ENCODE data around the gene WDR72.
"Not testable (repeated sequence)": the region's sequence is repeated elsewhere in the genome, so short reads cannot be mapped to it uniquely, and the experiment has no call there.

WDR72 gene

GRCh38 chr15:53589520-53590057 is 169.9 kb downstream of the WDR72 start:
- no peak for DNase-seq (ENCODE audit: low spot score)

- no peak for DNase-seq (ENCODE audit: low spot score)
Observed at GRCh38 chr15:53588773-53589172, 170.7 kb downstream of the WDR72 start.

- DNase-seq (ENCODE audit: low spot score), result no peak
Observed at GRCh38 chr15:53586799-53587198, 172.7 kb downstream of the WDR72 start.

GRCh38 chr15:53581513-53581912 is 177.9 kb downstream of the WDR72 start:
- DNase-seq (ENCODE audit: low spot score), result no peak

GRCh38 chr15:53580366-53580765 is 179.1 kb downstream of the WDR72 start:
- DNase-seq (ENCODE audit: low spot score), result no peak

GRCh38 chr15:53576841-53577240 is 182.6 kb downstream of the WDR72 start:
- no peak for DNase-seq (ENCODE audit: low spot score)

GRCh38 chr15:53573091-53573490 is 186.4 kb downstream of the WDR72 start:
- no peak for DNase-seq (ENCODE audit: low spot score)

- no peak for DNase-seq (ENCODE audit: low spot score)
Observed at GRCh38 chr15:53569751-53570480, 189.5 kb downstream of the WDR72 start.

GRCh38 chr15:53566912-53567311 is 192.6 kb downstream of the WDR72 start:
- no peak for DNase-seq (ENCODE audit: low spot score)

- no peak for DNase-seq (ENCODE audit: low spot score)
Observed at GRCh38 chr15:53565721-53566120, 193.7 kb downstream of the WDR72 start.

- no peak for DNase-seq (ENCODE audit: low spot score)
Observed at GRCh38 chr15:53564647-53565046, 194.8 kb downstream of the WDR72 start.

- no peak for DNase-seq (ENCODE audit: low spot score)
Observed at GRCh38 chr15:53563627-53564026, 195.8 kb downstream of the WDR72 start.

GRCh38 chr15:53559364-53560277 is 199.8 kb downstream of the WDR72 start:
- DNase-seq (ENCODE audit: low spot score), result no peak

- no peak for DNase-seq (ENCODE audit: low spot score)
Observed at GRCh38 chr15:53558384-53558783, 201.1 kb downstream of the WDR72 start.

GRCh38 chr15:53555226-53555625 is 204.2 kb downstream of the WDR72 start:
- no peak for DNase-seq (ENCODE audit: low spot score)

GRCh38 chr15:53549697-53550305 is 209.7 kb downstream of the WDR72 start:
- no peak for DNase-seq (ENCODE audit: low spot score)

- no peak for DNase-seq (ENCODE audit: low spot score)
Observed at GRCh38 chr15:53548236-53548635, 211.2 kb downstream of the WDR72 start.

GRCh38 chr15:53540626-53541300 is 218.7 kb downstream of the WDR72 start:
- DNase-seq (ENCODE audit: low spot score), result not testable (repeated sequence)

- no peak for DNase-seq (ENCODE audit: low spot score)
Observed at GRCh38 chr15:53539878-53540277, 219.6 kb downstream of the WDR72 start.

- no peak for DNase-seq (ENCODE audit: low spot score)
Observed at GRCh38 chr15:53536479-53537120, 222.9 kb downstream of the WDR72 start.

GRCh38 chr15:53535886-53536285 is 223.6 kb downstream of the WDR72 start:
- DNase-seq (ENCODE audit: low spot score), result no peak

Measured in AG08396 (cell line).